Naive thymus-derived CD4-positive, alpha-beta T cell (primary cell): Measurements from ENCODE around the gene ADAMTS14. TPM values are rescaled to one million over a fixed set of nuclear protein-coding genes. Genes with fewer than 3 reads are reported as not detected.

Experiments
- ATAC-seq: fragments of 150-1000 bp; cut with Tn5 transposase; 2 replicates; pipeline ENCODE4 v1.10.0; 2021; ENCODE audit warnings: mild to moderate bottlenecking, moderate library complexity
- CTCF ChIA-PET: fragments of 350-600 bp; sonication (Branson Sonifier 250); formaldehyde crosslinking; loops from one replicate; lab custom pipeline; 2021; ENCODE audit warnings: antibody characterized with exemption; lab: Charles Lee
- POLR2A ChIA-PET: fragments of 350-600 bp; sonication (Branson Sonifier 250); formaldehyde crosslinking; loops from one replicate; lab custom pipeline; 2021; ENCODE audit warnings: antibody characterized with exemption, inconsistent platforms; lab: Charles Lee
- DNase-seq, 9 donors: peaks; one replicate each; pipeline versions ENCODE4 v3.0.0 to v3.0.0-alpha.2; 2020 to 2022; ENCODE audit warnings: mixed read lengths in 1 of 9
- H3K27ac ChIP-seq: one replicate; pipeline ENCODE4 v1.7.0; 2013; ENCODE audit warnings: mild to moderate bottlenecking, low read depth, low read length, moderate library complexity
- H3K27me3 ChIP-seq, 2 donors: one replicate each; pipeline ENCODE4 v1.7.0; 2013; ENCODE audit warnings: low read length in 2 of 2, mild to moderate bottlenecking in 2 of 2, moderate library complexity in 2 of 2; ENCODE audit not compliant: control insufficient read depth in 2 of 2, insufficient read depth in 2 of 2
- H3K36me3 ChIP-seq, 3 experiments: 1 replicate in 2 of 3; 2 replicates in 1 of 3; pipeline ENCODE4 v1.7.0; 2013; ENCODE audit warnings: low read length in 3 of 3, mild to moderate bottlenecking in 3 of 3, moderate library complexity in 1 of 3; ENCODE audit not compliant: insufficient read depth in 3 of 3, control insufficient read depth in 2 of 3
- H3K4me1 ChIP-seq, 2 donors: one replicate each; pipeline ENCODE4 v1.7.0; 2013; ENCODE audit warnings: low read length in 2 of 2, mild to moderate bottlenecking in 2 of 2, moderate library complexity in 1 of 2; ENCODE audit not compliant: control insufficient read depth in 2 of 2, insufficient read depth in 2 of 2
- H3K4me3 ChIP-seq: 2 replicates; pipeline ENCODE4 v1.7.0; 2013; ENCODE audit warnings: mild to moderate bottlenecking, low read length
- H3K9me3 ChIP-seq, 3 experiments: 1 replicate in 2 of 3; 2 replicates in 1 of 3; pipeline ENCODE4 v1.7.0; 2013; ENCODE audit warnings: low read length in 3 of 3; ENCODE audit not compliant: control insufficient read depth in 2 of 3
- H3K27ac Mint-ChIP-seq, 9 donors: one replicate each; pipeline ENCODE4 v1.8.0; 2020 to 2022; ENCODE audit warnings: mixed read lengths in 9 of 9, mild to moderate bottlenecking in 8 of 9, moderate library complexity in 5 of 9, inconsistent platforms in 2 of 9
- H3K27me3 Mint-ChIP-seq, 5 donors: one replicate each; pipeline ENCODE4 v1.8.0; 2021 to 2022; ENCODE audit warnings: mixed read lengths in 5 of 5, mild to moderate bottlenecking in 1 of 5
- H3K36me3 Mint-ChIP-seq, 5 donors: one replicate each; pipeline ENCODE4 v1.8.0; 2020 to 2022; ENCODE audit warnings: mixed read lengths in 5 of 5, mild to moderate bottlenecking in 3 of 5, inconsistent platforms in 1 of 5
- H3K4me1 Mint-ChIP-seq, 7 donors: one replicate each; pipeline ENCODE4 v1.8.0; 2020 to 2022; ENCODE audit warnings: mixed read lengths in 7 of 7, mild to moderate bottlenecking in 3 of 7, inconsistent platforms in 1 of 7
- H3K4me3 Mint-ChIP-seq, 10 donors: one replicate each; pipeline ENCODE4 v1.8.0; 2020 to 2022; ENCODE audit warnings: mild to moderate bottlenecking in 10 of 10, mixed read lengths in 10 of 10, moderate library complexity in 6 of 10, inconsistent platforms in 2 of 10
- H3K9me3 Mint-ChIP-seq, 11 donors: one replicate each; pipeline ENCODE4 v1.8.0; 2020 to 2022; ENCODE audit warnings: mixed read lengths in 11 of 11, mild to moderate bottlenecking in 4 of 11, inconsistent platforms in 1 of 11, moderate library complexity in 1 of 11
- intact Hi-C, 2 donors: fragments of 100-400 bp; cut with micrococcal nuclease; formaldehyde crosslinking; loops; one replicate each; pipeline ENCODE4 v1.15.1; 2023
- polyA plus RNA-seq, 2 donors: library from polyadenylated mRNA; unstranded; fragments of 300-500 nt; fragmentation: Illumina TruSeq; gene quantifications; one replicate each; pipeline ENCODE4 v1.2.3, GENCODE V29; 2021
- total RNA-seq, 6 experiments: library from RNA in 5 of 6; stranded (reverse) in 5 of 6; gene quantifications; 1 replicate in 5 of 6; 2 replicates in 1 of 6; pipeline ENCODE4 v1.2.3 and lab custom pipeline; 2021 to 2026

Gene ADAMTS14
- total and polyA plus RNA-seq, 7 experiments from 2014 or later, result 0.08 to 0.10 TPM; not detected in 5

DNA sequence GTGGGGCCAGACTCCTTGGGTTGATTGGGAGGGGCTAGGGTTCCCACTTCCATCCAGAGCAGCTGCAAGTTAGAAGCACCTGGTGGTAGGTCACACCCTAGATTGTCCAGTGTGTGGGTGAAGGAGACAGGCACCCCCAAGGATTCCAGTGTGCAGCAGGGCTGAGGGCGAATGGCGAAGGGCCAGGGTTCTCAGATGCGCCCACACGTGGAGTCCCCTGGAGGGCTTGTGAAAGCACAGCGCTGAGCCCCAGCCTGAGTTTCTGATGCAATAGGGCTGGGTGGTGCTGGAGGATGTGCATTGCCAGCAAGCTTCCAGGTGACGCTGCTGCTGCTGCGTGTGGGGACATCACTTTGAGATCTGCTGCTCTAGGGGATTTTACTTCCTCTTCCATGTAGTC, 87.5 kb downstream of the ADAMTS14 start:
- ATAC-seq (no peak), DNase-seq (no peak)
- H3K4me1 Mint-ChIP-seq, result peaks cover 0 to 10% (median 0%) of the 10 kb centered on the region in 7 donors
- no peak overlapping the region for H3K4me3 ChIP-seq
- no peak overlapping the region for H3K4me3 Mint-ChIP-seq
- H3K27me3 Mint-ChIP-seq, result peaks cover 0 to under 1% (median 0%) of the 10 kb centered on the region in 5 donors
- H3K27ac ChIP-seq, result no peak overlapping the region
- H3K36me3 ChIP-seq, result no peaks in the 10 kb centered on the region
- intact Hi-C loops, result loop anchor here (1.0 to 2.0 kb wide), 7 partner anchors 121 to 539 kb away; no protein-coding TSS in a partner anchor
- CTCF ChIA-PET, result interaction anchor here (1.2 to 3.6 kb wide), 4 partner anchors 199 to 299 kb away, joined by 3 to 23 read pairs (median 13); no protein-coding TSS in a partner anchor
- H3K27me3 ChIP-seq, result no peaks in the 10 kb centered on the region
- POLR2A ChIA-PET, result no interaction called here
- H3K4me1 ChIP-seq, result no peaks in the 10 kb centered on the region
- no peaks in the 10 kb centered on the region for H3K9me3 ChIP-seq
- no peak overlapping the region for H3K27ac Mint-ChIP-seq
- H3K36me3 Mint-ChIP-seq, result no peaks in the 10 kb centered on the region
- H3K9me3 Mint-ChIP-seq, result peaks cover 0 to under 1% (median 0%) of the 10 kb centered on the region in 11 donors

GRCh38 chr10:70760271-70760787, 88.0 kb downstream of the ADAMTS14 start:
- peaks cover 0 to 3% (median 0%) of the 10 kb centered on the region in 5 donors for H3K36me3 Mint-ChIP-seq
- Histone ChIP-seq H3K4me3 (no peak overlapping the region), H3K27ac (no peak overlapping the region), H3K36me3 (no peaks in the 10 kb centered on the region), H3K9me3 (no peaks in the 10 kb centered on the region), H3K4me1 (no peaks in the 10 kb centered on the region), H3K27me3 (no peaks in the 10 kb centered on the region)
- H3K9me3 Mint-ChIP-seq, result peaks cover 0 to 5% (median 3%) of the 10 kb centered on the region in 11 donors
- H3K4me1 Mint-ChIP-seq, result peaks cover 0 to 10% (median 0%) of the 10 kb centered on the region in 7 donors
- no peak for DNase-seq
- no peak overlapping the region for H3K27ac Mint-ChIP-seq
- intact Hi-C loops, result no loop called here
- H3K4me3 Mint-ChIP-seq, result no peak overlapping the region
- peaks cover 0 to under 1% (median 0%) of the 10 kb centered on the region in 5 donors for H3K27me3 Mint-ChIP-seq
- ChIA-PET POLR2A (no interaction called here), CTCF (interaction anchor here (1.1 to 3.6 kb wide), 2 partner anchors 201 to 209 kb away, joined by 5 to 23 read pairs; no protein-coding TSS in a partner anchor)
- no peak for ATAC-seq

GRCh38 chr10:70761031-70761601, 88.8 kb downstream of the ADAMTS14 start:
- intact Hi-C loops, result no loop called here
- DNase-seq (no peak), ATAC-seq (no peak)
- Histone ChIP-seq H3K4me3 (no peak overlapping the region), H3K4me1 (no peaks in the 10 kb centered on the region), H3K36me3 (no peaks in the 10 kb centered on the region), H3K27ac (no peak overlapping the region), H3K9me3 (no peaks in the 10 kb centered on the region), H3K27me3 (no peaks in the 10 kb centered on the region)
- POLR2A ChIA-PET, result no interaction called here
- Mint-ChIP-seq H3K36me3 (peaks cover 0 to 5% (median 0%) of the 10 kb centered on the region in 5 donors), H3K27ac (no peak overlapping the region), H3K9me3 (peaks cover 0 to 12% (median 4%) of the 10 kb centered on the region in 11 donors), H3K4me3 (no peak overlapping the region), H3K27me3 (peaks cover 0 to 3% (median 0%) of the 10 kb centered on the region in 5 donors), H3K4me1 (peaks cover 0 to 10% (median 0%) of the 10 kb centered on the region in 7 donors)
- CTCF ChIA-PET, result interaction anchor here (0.6 to 3.6 kb wide), 4 partner anchors 202 to 1083 kb away, joined by 3 to 23 read pairs (median 4); no protein-coding TSS in a partner anchor

DNA sequence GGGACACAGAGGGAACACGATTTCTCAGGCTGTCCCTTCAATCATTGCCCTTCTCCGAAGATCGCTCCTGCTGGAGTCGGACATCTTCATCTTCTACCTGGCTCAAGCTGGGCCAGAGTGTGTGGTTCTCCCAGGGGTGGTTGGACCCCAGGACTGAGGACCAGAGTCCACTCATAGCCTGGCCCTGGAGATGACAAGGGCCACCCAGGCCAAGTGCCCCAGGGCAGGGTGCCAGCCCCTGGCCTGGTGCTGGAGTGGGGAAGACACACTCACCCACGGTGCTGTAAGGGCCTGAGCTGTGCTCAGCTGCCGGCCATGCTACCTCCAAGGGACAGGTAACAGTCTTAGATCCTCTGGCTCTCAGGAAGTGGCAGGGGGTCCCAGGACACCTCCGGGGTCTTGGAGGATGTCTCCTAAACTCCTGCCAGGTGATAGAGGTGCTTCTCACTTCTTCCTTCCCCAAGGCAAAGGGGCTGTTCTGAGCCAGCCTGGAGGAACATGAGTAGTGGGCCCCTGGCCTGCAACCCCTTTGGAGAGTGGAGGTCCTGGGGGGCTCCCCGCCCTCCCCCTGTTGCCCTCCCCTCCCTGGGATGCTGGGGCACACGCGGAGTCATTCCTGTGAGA, 89.5 kb downstream of the ADAMTS14 start:
- Histone ChIP-seq H3K27ac (no peak overlapping the region), H3K4me3 (no peak overlapping the region), H3K9me3 (no peaks in the 10 kb centered on the region), H3K27me3 (no peaks in the 10 kb centered on the region), H3K36me3 (no peaks in the 10 kb centered on the region), H3K4me1 (no peaks in the 10 kb centered on the region)
- ATAC-seq, result no peak
- Mint-ChIP-seq H3K4me1 (peaks cover 0 to 10% (median 0%) of the 10 kb centered on the region in 7 donors), H3K27me3 (peaks cover 0 to 4% (median 0%) of the 10 kb centered on the region in 5 donors), H3K4me3 (no peak overlapping the region), H3K9me3 (peaks cover 0 to 16% (median 6%) of the 10 kb centered on the region in 11 donors), H3K36me3 (peaks cover 0 to 5% (median 1%) of the 10 kb centered on the region in 5 donors), H3K27ac (no peak overlapping the region)
- intact Hi-C loops, result no loop called here
- CTCF ChIA-PET, result interaction anchor here (0.6 to 3.6 kb wide), 4 partner anchors 210 to 1082 kb away, joined by 3 to 23 read pairs (median 4); no protein-coding TSS in a partner anchor
- DNase-seq, result no peak
- POLR2A ChIA-PET, result interaction anchor here (0.8 kb wide), 1 partner anchor 240 kb away, joined by 5 read pairs; no protein-coding TSS in a partner anchor

GRCh38 chr10:70762441-70763175, 90.3 kb downstream of the ADAMTS14 start:
- H3K27ac Mint-ChIP-seq, result no peak overlapping the region
- Histone ChIP-seq H3K36me3 (no peaks in the 10 kb centered on the region), H3K4me1 (no peaks in the 10 kb centered on the region), H3K4me3 (no peak overlapping the region), H3K27me3 (no peaks in the 10 kb centered on the region), H3K9me3 (no peaks in the 10 kb centered on the region), H3K27ac (no peak overlapping the region)
- DNase-seq, result no peak
- POLR2A ChIA-PET, result interaction anchor here (0.8 kb wide), 1 partner anchor 240 kb away, joined by 5 read pairs; no protein-coding TSS in a partner anchor
- peaks cover 0 to 16% (median 6%) of the 10 kb centered on the region in 11 donors for H3K9me3 Mint-ChIP-seq
- intact Hi-C loops, result no loop called here
- H3K27me3 Mint-ChIP-seq, result peaks cover 0 to 6% (median 0%) of the 10 kb centered on the region in 5 donors
- H3K4me1 Mint-ChIP-seq, result peaks cover 0 to 10% (median 0%) of the 10 kb centered on the region in 7 donors
- H3K4me3 Mint-ChIP-seq, result no peak overlapping the region
- peaks cover 0 to 5% (median 3%) of the 10 kb centered on the region in 5 donors for H3K36me3 Mint-ChIP-seq
- ATAC-seq, result no peak
- CTCF ChIA-PET, result interaction anchor here (0.7 kb wide), 1 partner anchor 212 kb away, joined by 4 read pairs; no protein-coding TSS in a partner anchor

DNA sequence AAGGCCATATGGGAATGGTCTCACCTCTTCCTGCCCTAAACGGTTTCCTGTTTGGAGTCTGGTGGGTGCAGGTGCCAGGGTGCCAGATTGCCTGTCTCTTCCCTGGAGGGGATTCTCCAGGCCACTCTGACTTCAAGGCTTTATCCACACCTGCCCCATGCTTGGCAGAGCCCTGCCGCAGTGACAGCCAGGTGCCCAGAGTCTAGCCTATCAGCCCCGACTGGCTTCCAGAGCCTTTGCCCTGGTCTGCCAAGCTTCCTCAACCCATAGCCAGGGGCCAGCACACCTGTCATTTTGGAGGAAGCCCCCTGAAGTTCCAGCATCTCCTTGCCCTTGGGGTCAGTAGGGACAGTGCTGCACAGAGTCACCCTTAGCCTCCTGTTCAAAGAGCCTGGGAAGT, 91.3 kb downstream of the ADAMTS14 start:
- ChIA-PET CTCF (no interaction called here), POLR2A (no interaction called here)
- intact Hi-C loops, result no loop called here
- no peak overlapping the region for H3K4me3 Mint-ChIP-seq
- H3K9me3 Mint-ChIP-seq, result peaks cover 0 to 16% (median 6%) of the 10 kb centered on the region in 11 donors
- peaks cover 0 to 5% (median 3%) of the 10 kb centered on the region in 5 donors for H3K36me3 Mint-ChIP-seq
- peaks cover 0 to 9% (median 0%) of the 10 kb centered on the region in 7 donors for H3K4me1 Mint-ChIP-seq
- Histone ChIP-seq H3K27ac (no peak overlapping the region), H3K4me3 (no peak overlapping the region), H3K27me3 (no peaks in the 10 kb centered on the region), H3K9me3 (no peaks in the 10 kb centered on the region), H3K36me3 (no peaks in the 10 kb centered on the region), H3K4me1 (no peaks in the 10 kb centered on the region)
- ATAC-seq (no peak), DNase-seq (no peak)
- H3K27me3 Mint-ChIP-seq, result peaks cover 0 to 8% (median 0%) of the 10 kb centered on the region in 5 donors
- no peak overlapping the region for H3K27ac Mint-ChIP-seq
